Head of caudate nucleus (tissue), 42 donors: ENCODE measurements around the gene IMMP2L.

ENCODE experiments used
- DNase-seq, 42 donors: peaks; one replicate each; pipeline versions ENCODE4 v3.0.0 to v3.0.0-alpha.2; 2020 to 2021; ENCODE audit warnings: mixed read lengths in 7 of 42
- intact Hi-C: fragments of 100-400 bp; cut with DNase I; formaldehyde crosslinking; loops from one replicate; pipeline ENCODE4 v1.15.0; 2022

Gene IMMP2L

GRCh38 chr7:111205251-111205650 lies 357.0 kb downstream of the IMMP2L start:
- no peak for DNase-seq
- intact Hi-C loops = no loop called here

- no peak for DNase-seq
- intact Hi-C loops = no loop called here
These were observed 360.0 kb downstream of the IMMP2L start for GRCh38 chr7:111202321-111202720.

GRCh38 chr7:111199643-111200042 lies 362.6 kb downstream of the IMMP2L start:
- intact Hi-C loops = no loop called here
- DNase-seq = no peak

- no peak for DNase-seq
These were observed 364.0 kb downstream of the IMMP2L start for GRCh38 chr7:111198255-111198654.

DNA sequence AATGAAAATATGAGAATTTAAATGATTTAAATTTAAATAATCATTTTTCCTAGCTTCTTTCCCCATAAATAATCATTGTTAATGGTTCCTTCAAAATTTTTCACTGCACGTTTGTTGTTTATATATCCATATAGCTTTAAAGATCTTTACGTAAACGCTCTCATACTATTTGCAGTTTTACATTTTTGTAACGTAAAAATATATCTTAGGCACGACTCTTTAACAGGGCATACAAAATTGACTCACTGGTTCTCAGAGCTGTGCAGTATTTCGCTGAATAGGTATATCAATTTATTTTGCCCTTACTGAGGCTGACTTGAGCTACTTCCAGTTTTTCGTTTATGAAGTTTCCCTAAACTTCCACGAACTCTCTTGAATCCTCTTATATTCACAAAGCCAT lies 365.6 kb downstream of the IMMP2L start:
- intact Hi-C loops = no loop called here
- DNase-seq = no peak

More at GRCh38 chr7:111198255-111198654, 364.0 kb downstream of the IMMP2L start:
- intact Hi-C loops = no loop called here

DNA sequence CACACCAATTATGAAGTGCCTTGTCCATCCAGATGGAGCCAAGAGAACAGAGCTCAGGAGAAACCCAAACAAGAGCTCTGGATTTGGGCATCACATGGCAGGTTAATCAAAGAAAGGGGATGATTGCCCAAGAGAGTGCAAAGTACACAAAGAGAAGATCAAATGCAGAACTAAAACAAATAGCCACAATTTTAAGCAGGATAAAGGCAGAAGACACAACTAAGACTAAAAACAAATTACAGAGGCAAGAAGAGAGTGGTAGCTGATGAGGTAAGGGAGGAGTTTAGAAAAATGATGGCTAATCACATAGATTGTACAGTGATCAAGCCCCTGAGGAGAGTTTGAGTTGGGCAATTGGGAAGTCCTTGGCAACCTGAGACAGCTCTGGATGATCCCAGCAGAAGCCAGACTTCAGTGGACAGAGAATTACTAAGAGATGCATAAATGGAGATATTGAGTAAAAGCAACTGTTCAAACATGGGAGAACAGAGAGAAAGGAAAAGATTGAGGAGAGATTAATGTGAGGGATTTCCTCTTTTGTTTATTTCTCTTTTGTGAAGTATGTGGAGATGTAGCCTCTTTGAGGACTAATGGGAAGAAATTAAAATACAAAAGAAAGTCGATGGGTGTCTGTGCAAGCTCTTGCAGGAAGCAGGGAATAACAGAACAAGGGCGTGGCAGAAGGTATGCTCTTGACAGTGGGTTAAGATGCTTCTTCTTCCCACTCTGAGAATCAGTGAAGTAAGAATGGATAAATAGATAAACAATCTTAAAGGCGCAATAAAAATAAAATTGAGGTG lies 369.5 kb downstream of the IMMP2L start:
- no peak for DNase-seq
- intact Hi-C loops = no loop called here

- DNase-seq = no peak
- intact Hi-C loops = no loop called here
These were observed 371.5 kb downstream of the IMMP2L start for GRCh38 chr7:111190804-111191203.

DNA sequence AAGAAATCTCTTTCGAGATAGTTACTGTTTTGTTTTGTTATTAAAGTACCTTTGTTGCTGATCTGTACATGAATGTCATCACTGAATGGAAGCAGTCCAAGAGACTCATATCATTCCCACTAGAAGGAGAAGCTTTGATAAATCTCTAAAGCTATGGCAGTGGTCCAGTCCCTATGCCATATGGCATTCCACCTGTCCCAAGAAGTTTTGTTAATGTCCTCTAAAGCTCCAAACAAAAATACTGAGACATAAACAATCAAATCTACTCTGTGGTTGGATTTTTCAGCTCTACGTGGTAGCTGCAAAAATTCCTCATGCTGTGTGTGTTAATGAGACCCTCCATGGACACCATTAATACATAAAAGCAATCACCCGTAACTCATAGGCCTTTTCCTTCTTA lies 377.3 kb downstream of the IMMP2L start:
- intact Hi-C loops = no loop called here
- no peak for DNase-seq

DNA sequence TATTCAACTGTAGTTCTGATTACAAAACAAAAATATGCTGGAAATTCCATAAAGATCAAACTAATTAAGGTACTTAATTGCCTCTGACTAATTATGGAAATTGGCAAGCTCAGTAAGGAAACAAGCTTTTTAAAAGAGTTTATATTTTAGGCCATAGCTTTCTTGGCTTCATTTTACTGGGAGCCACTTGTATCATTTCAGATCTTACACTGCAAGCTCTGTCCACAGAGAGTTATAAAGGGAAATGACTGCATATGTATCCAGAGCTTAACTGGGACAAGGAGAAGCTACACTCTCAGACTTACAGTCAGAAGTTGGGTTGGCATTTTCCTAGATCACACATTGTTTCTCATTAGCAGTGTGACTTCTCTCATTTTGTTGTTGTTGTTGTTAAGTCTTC lies 379.0 kb downstream of the IMMP2L start:
- intact Hi-C loops = no loop called here
- no peak for DNase-seq

GRCh38 chr7:111180338-111180737 lies 382.0 kb downstream of the IMMP2L start:
- intact Hi-C loops = no loop called here
- no peak for DNase-seq

DNA sequence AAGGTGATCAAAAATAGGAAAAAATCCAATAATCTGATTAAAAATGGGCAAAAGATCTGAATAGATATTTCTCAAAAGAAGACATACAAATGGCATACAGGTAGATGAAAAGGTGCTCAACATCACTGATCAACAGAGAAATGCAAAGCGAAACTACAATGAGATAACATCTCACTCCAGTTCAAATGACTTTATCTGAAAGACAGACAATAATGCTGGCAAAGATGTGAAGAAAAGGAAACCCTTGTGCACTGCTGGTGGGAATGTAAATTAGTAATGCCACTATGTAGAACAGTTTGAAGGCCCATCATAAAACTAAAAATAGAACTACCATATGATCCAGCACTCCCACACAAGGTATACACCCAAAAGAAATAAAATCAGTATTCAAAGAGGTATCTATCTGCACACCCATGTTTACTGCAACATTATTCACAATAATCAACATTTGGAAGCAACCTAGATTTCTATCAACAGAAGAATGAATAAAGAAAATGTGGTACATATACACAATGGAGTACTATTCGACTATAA lies 386.3 kb downstream of the IMMP2L start:
- DNase-seq = no peak
- intact Hi-C loops = no loop called here

GRCh38 chr7:111174510-111174909 lies 387.8 kb downstream of the IMMP2L start:
- intact Hi-C loops = no loop called here
- DNase-seq = no peak

GRCh38 chr7:111173990-111174389 lies 388.3 kb downstream of the IMMP2L start:
- intact Hi-C loops = no loop called here
- no peak for DNase-seq

- intact Hi-C loops = no loop called here
- no peak for DNase-seq
These were observed 388.8 kb downstream of the IMMP2L start for GRCh38 chr7:111173528-111173927.

- intact Hi-C loops = no loop called here
- DNase-seq = no peak
These were observed 389.6 kb downstream of the IMMP2L start for GRCh38 chr7:111172564-111173257.

- no peak for DNase-seq
- intact Hi-C loops = no loop called here
These were observed 394.1 kb downstream of the IMMP2L start for GRCh38 chr7:111168182-111168581.

GRCh38 chr7:111164442-111164841 lies 397.9 kb downstream of the IMMP2L start:
- intact Hi-C loops = no loop called here

DNA sequence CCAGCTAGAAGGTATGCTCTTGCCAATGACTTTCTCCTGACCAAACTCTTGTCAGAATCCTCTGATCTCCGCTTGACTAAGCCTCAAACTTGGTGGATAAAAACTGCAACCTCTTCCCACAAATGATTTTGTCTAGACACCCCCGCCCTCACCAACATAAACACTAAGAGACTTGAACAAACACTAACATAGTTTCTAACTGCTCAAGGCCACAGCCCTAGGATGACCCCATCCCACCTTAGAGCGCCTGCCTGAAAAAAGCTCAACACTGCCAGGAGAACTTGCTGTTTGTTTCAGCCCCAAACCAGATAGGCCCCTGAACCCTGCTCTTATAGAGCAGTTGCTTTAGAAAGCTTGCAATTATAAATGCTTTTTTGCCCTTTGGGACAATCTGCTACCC lies 399.6 kb downstream of the IMMP2L start:
- intact Hi-C loops = no loop called here
- no peak for DNase-seq

More at GRCh38 chr7:111164442-111164841, 397.9 kb downstream of the IMMP2L start:
- DNase-seq = no peak

GRCh38 chr7:111160297-111160696 lies 402.0 kb downstream of the IMMP2L start:
- intact Hi-C loops = no loop called here

DNA sequence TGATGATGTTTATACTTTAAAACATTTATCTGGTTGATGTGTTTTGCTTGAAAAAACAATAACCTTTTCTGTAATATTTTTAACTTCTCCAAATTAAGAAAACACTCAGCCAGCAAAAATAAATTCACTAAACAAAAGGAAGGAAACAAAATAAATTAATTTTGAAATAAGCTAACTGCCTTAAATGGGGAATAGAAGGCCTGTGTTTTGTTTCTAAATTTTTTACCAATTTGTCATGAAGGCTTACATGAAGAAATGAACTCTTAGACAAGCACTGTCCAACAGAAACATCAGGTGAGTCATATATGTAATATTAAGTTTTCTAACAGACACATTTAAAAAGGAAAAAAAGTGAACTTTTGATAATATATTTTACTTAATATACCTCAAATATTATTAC lies 402.9 kb downstream of the IMMP2L start:
- intact Hi-C loops = no loop called here
- DNase-seq = no peak

More at GRCh38 chr7:111160297-111160696, 402.0 kb downstream of the IMMP2L start:
- DNase-seq = no peak
